ENCODE results near the gene C11orf68. TPM values are rescaled to one million over a fixed set of nuclear protein-coding genes. Genes with fewer than 3 reads are reported as not detected.

Gene C11orf68
- 28.9 and 31.7 TPM in 2 replicates for total RNA-seq

DNA sequence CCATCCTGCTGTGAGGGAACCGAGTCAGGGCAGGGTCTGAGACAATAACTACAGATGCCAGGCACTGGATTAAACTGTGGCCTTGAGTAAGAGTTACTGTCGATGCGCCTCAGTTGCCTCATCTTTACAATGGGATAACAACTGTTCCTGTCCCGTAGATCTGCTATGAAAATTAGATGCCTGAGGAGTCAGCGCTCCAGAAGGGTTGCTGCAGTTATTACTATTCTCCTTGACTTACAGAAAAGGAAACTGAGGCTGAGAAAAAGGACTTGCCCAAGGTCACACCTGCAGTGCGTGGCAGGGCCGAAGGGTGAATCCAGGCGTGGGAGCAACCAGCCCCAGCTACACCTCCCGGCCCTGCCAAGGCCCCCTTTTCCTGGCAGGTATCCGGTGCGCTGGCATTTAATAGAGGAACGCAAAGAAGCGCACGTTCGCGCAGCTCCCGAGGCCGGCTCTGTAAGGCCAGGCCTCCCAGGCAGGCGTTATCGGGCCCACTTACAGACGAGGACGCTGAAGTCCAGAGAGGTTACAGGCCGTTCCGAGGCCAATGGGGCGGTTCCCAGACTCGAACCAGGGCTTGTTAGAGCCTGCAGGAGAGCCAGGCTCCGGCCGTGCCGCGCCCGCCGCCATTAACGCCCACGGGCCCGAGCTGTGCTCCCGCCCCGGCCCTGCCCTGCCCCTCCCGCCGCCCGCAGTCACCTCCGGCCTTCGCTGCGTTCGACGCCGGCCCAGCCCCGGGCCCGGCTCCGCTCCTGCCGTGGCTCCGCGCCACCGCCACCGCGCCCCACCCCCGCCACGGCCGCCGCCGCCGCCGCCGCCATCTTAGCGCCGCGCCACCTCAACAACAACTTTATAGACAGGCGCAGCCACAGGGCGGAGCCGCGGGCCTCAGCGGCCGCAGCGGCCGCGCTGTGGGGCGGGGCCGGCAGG, at the start of gene C11orf68:
Gene C11orf68, minus strand, starts transcription at position 852 of the 930 bp plus-strand sequence. Its CDS starts 31 bp downstream, at position 821.
- DNase-seq: no peak
- no peaks in the 10 kb centered on the region for H3K27me3 Mint-ChIP-seq
- H3K4me1 Mint-ChIP-seq: peaks cover 53% of the 10 kb centered on the region
- intact Hi-C loops (cut with micrococcal nuclease): loop anchor here (1.0 to 2.0 kb wide), 12 partner anchors 10 to 303 kb away; partner anchors contain the start of genes BANF1, CCDC85B, CFL1 and EIF1AD
- peak within 1 kb of the TSS; percentile 93 for H3K4me3 Mint-ChIP-seq
- peaks cover 26% of the 10 kb centered on the region for H3K36me3 Mint-ChIP-seq (ENCODE audit: low read depth)
- ATAC-seq (ENCODE audit: low read depth): no peak
- peak within 1 kb of the TSS; percentile 81 for H3K27ac Mint-ChIP-seq
- ChIA-PET POLR2A (interaction anchor here (0.6 to 4.8 kb wide), 12 partner anchors 9 to 198 kb away, joined by 3 to 55 read pairs (median 6); partner anchors contain the start of genes CCDC85B, FIBP, FOSL1 and MUS81), CTCF (interaction anchor here (0.5 to 1.5 kb wide), 3 partner anchors 28 to 30 kb away, joined by 3 to 5 read pairs (median 3); partner anchors contain the start of genes CCDC85B and FIBP)
- TF ChIP-seq, protein P1, sequence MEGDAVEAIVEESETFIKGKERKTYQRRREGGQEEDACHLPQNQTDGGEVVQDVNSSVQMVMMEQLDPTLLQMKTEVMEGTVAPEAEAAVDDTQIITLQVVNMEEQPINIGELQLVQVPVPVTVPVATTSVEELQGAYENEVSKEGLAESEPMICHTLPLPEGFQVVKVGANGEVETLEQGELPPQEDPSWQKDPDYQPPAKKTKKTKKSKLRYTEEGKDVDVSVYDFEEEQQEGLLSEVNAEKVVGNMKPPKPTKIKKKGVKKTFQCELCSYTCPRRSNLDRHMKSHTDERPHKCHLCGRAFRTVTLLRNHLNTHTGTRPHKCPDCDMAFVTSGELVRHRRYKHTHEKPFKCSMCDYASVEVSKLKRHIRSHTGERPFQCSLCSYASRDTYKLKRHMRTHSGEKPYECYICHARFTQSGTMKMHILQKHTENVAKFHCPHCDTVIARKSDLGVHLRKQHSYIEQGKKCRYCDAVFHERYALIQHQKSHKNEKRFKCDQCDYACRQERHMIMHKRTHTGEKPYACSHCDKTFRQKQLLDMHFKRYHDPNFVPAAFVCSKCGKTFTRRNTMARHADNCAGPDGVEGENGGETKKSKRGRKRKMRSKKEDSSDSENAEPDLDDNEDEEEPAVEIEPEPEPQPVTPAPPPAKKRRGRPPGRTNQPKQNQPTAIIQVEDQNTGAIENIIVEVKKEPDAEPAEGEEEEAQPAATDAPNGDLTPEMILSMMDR (IDR thresholded peaks at IDR 0.05): no peak
- H3K9me3 Mint-ChIP-seq: no peaks in the 10 kb centered on the region

DNA sequence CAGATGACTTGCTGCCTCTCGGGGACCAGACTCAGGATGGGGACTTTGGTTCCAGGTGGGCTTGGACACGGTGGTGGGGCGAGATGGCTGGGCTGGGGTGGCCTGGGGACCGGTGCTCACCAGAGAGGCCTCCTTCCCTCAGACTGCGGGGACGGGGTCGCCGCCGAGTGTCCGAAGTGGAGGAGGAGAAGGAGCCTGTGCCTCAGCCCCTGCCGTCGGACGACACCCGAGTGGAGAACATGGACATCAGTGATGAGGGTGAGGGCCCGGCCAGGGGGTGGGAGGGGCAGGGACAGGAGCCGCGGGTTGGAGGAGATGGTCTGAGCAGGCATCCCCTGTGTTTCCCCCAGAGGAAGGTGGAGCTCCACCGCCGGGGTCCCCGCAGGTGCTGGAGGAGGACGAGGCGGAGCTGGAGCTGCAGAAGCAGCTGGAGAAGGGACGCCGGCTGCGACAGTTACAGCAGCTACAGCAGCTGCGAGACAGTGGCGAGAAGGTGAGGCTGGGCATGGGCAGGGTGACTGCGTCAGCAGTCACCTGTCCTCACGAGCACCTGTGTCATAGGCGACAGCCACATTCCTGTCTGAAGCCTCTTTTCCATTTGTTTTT, 48.6 kb upstream of the C11orf68 start:
- ChIA-PET POLR2A (interaction anchor here (0.6 kb wide), 1 partner anchor 83 kb away, joined by 3 read pairs; no protein-coding TSS in a partner anchor), CTCF (no interaction called here)
- no peak for ATAC-seq (ENCODE audit: low read depth)
- Mint-ChIP-seq H3K4me3 (no peak overlapping the region), H3K27me3 (no peaks in the 10 kb centered on the region), H3K4me1 (peaks cover 16% of the 10 kb centered on the region), H3K36me3 (ENCODE audit: low read depth) (peaks cover 85% of the 10 kb centered on the region), H3K27ac (no peak overlapping the region), H3K9me3 (no peaks in the 10 kb centered on the region)
- TF ChIP-seq, protein P1 (IDR thresholded peaks at IDR 0.05): no peak
- intact Hi-C loops (cut with micrococcal nuclease): no loop called here
- DNase-seq: no peak

DNA sequence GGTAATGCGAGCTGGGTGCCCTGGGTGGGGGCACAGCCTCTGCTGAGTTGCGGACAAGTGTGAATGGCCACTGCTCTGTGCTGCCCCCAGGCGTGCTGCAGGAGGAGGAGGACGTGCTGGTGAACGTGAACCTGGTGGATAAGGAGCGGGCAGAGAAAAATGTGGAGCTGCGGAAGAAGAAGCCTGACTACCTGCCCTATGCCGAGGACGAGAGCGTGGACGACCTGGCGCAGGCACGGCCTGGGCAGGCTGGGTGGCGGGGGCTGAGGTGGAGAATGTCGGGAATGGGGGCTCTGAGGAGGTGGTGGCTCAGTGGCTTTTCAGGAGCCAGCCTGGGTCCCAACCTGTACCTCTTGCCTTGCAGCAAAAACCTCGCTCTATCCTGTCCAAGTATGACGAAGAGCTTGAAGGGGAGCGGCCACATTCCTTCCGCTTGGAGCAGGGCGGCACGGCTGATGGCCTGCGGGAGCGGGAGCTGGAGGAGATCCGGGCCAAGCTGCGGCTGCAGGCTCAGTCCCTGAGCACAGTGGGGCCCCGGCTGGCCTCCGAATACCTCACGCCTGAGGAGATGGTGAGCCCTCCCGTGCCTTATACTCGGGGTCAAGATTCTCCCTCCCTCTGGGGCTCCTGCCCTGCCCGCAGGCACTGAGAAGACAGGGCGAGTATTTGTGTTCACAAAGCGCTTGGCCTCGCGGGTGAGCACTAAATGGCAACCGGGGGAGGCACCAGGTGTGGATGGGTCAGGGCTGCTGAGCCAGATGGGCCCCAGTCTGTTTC, 47.3 kb upstream of the C11orf68 start:
- H3K9me3 Mint-ChIP-seq: no peaks in the 10 kb centered on the region
- peaks cover 83% of the 10 kb centered on the region for H3K36me3 Mint-ChIP-seq (ENCODE audit: low read depth)
- CTCF ChIA-PET: no interaction called here

DNA sequence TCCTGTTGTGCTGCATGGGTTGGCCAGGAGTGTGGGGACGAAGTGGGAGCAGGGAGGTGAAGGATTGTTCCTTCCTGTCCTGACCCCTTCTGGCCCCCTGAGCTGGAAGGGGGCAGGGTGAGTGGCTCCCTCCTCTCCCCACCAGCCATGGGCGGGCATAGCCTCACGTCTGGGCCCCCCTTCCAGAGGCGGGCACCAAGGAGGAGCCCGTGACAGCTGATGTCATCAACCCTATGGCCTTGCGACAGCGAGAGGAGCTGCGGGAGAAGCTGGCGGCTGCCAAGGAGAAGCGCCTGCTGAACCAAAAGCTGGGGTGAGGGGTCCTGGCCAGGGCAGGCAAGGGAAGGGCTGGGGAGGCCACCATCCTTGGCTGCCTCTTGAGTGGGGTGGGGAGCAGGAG, 46.0 kb upstream of the C11orf68 start:
- CTCF ChIA-PET: no interaction called here
- H3K36me3 Mint-ChIP-seq (ENCODE audit: low read depth): peaks cover 78% of the 10 kb centered on the region

More for the DNA sequence above, 47.3 kb upstream of the C11orf68 start:
- Mint-ChIP-seq H3K27me3 (no peaks in the 10 kb centered on the region), H3K4me1 (peaks cover 24% of the 10 kb centered on the region), H3K27ac (no peak overlapping the region), H3K4me3 (no peak overlapping the region)
- intact Hi-C loops (cut with micrococcal nuclease): no loop called here
- POLR2A ChIA-PET: no interaction called here
- DNase-seq (no peak), ATAC-seq (ENCODE audit: low read depth) (no peak)
- TF ChIP-seq, protein P1 (IDR thresholded peaks at IDR 0.05): no peak

More for the DNA sequence above, 46.0 kb upstream of the C11orf68 start:
- DNase-seq (no peak), ATAC-seq (ENCODE audit: low read depth) (no peak)
- H3K27me3 Mint-ChIP-seq: no peaks in the 10 kb centered on the region
- TF ChIP-seq, protein P1 (IDR thresholded peaks at IDR 0.05): no peak
- H3K4me1 Mint-ChIP-seq: peaks cover 29% of the 10 kb centered on the region
- intact Hi-C loops (cut with micrococcal nuclease): no loop called here
- no peak overlapping the region for H3K4me3 Mint-ChIP-seq
- no peak overlapping the region for H3K27ac Mint-ChIP-seq
- no peaks in the 10 kb centered on the region for H3K9me3 Mint-ChIP-seq
- POLR2A ChIA-PET: no interaction called here

Measured in activated B cell treated with CpG ODN at 0.5 μM for 24 hours (primary cell).